ENCODE results near the gene CST1.
"Not testable (repeated sequence)": the region's sequence is repeated elsewhere in the genome, so short reads cannot be mapped to it uniquely, and the experiment has no call there.

Gene CST1

DNA sequence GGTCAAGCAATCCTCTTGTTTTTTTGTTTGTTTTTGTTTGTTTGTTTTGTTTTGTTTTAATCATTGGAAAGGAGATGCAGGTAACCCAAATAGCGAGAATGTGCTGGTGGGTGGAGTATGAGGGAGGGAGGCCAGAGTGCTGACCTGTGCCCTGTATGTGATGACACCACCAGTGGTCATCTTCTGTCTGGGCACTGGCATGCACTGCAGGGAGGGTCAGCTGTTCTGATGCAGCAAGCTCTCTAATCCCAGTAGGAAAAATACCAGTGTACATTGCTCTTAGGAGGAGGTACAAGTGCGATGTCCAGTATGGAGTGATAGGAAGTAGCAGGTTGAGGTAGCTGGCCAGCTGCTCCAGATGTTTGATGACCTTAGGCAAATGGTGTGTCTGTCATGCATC is 2.9 kb upstream of the CST1 start:
- no peak for DNase-seq

DNA sequence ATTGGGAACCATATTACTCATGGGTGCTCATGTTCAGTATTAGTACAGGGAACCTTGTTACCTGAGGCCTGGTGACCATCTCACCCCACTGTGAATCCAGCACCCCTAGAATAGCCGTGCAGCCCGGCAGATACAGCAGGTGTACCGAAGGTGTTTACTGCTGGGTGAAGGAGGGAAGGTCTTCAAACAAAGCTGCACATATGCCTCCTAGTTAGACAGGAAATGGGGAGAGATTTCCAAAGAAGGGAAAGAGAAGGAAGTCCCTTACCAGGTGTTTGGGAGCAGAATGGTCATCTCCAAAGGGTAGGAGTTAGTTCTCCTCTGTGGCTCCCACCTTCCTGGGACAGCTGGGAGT is 2.4 kb upstream of the CST1 start:
- DNase-seq: no peak

DNA sequence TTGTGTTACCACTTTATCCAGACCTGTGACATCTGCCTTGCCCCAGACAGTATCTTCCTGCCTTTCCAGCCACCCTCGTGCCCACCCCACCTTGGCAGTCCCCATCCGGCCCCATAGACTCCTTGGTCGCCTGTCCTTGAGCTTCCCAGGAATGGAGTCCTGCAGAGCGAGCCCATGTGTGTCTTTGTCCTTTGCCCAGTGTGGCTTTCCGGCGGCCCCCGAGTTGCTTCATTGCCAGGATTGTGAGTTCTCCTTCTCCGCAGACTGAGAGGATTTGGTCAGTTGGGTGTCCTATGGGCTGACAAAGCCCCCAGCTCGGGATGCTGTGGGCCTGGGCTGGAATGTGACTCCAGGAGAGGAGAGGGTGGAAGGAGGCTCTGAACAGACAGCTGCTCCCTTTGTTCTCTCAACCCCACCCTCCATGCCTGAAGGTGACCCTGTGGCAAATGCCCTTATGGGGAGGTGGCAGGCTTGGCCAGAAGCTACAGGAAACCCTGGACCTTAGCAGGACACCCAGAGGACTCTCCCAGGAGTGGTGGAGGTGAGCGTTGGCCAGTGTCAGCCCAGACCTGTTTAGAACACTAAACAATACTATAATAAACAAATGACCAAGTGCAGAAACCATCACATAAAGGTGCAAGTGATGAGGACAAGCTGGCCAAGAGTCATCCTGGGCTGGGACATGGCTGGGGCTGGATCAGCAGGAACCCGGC is 1.9 kb upstream of the CST1 start:
- DNase-seq: no peak

DNA sequence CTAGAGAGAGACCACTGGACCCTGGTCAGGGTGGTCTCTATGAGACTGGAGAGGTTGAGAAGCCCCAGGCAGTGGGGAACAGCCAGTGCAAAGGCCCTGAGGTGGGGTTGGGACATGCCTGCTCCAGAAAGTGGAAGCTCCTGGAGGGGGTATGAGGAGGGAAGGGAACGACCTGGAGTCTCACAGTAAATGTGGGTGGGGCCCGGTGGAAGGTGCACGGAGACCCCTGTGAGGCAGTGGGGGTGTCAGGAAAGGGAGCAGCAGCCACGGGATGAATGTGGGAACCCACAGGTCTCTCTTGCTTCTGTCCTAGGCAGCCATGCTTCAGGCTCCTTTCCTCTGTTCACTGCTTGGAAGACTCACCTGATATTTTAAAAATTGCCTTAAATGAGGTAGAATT is 1.3 kb upstream of the CST1 start:
- DNase-seq: no peak

DNA sequence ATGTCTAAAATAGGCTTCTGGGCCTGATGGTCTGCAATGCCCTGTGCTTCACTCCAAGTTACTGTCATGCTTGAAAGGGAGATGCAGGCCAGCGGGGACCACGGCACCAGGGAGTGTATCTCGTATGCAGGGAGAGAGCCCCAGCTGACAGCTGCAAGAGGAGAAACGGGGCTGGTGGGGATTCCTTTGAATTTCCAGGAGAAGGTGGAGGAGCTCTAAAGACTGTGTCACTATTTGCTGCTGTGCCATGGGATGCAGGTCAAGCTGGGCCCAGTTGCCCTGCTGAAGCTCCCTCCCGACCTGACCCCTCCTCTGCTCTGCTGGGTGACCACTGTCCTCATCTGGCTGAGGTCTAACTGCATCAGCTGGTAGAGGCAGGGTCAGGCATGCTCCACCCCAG is 989 bp downstream of the CST1 start:
- DNase-seq: no peak

DNA sequence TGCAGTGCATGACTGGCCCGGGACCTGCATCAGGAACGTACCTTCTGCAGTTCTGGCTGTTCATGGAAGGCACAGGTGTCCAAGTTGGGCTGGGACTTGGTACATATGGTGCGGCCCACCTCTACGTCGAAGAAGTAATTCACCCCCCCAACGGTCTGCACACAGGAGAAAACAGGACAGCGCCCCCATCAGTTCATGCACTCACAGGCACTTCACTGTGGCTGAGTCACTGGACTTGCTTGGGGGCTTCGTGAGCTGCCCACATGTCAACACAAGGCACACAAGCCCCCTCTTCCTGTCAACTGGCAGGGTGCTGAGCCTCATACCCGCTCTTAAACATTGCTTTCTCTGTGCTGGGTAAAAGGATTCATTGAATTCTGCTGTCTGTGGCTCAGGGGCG is 1.8 kb downstream of the CST1 start:
- not testable (repeated sequence) for DNase-seq

DNA sequence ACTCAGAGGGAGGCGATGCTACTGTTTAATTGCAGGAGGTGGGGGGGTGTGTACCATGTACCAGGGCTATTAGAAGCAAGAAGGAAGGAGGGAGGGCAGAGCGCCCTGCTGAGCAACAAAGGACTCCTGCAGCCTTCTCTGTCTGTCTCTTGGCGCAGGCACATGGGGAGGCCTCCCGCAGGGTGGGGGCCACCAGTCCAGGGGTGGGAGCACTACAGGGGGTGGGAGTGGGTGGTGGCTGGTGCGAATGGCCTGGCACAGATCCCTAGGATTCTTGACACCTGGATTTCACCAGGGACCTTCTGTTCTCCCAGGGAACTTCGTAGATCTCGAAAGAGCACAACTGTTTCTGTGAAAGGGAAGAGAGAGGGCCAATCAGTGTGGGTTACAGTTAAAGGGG is 3.2 kb downstream of the CST1 start:
- DNase-seq: not testable (repeated sequence)

DNA sequence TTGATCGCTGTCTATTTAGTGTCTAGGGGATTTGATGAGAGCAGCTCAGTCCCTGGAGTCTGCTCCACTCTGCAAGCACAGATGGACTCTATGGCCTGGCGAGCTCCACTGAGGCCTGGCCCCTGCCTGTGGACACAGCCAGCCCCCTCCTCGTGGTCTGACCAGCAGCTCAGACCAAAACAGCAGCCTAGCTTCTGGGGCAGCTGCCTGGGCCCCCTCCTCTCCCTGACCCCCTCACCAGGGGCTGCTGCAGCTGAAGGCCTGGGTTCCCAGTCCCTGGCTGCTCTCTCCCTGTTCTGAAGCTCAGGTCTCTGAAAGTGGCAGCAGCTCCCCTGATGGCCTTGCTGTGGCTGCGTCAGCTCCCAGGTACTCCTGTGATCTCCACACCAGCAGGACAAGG is 3.6 kb downstream of the CST1 start:
- not testable (repeated sequence) for DNase-seq

DNA sequence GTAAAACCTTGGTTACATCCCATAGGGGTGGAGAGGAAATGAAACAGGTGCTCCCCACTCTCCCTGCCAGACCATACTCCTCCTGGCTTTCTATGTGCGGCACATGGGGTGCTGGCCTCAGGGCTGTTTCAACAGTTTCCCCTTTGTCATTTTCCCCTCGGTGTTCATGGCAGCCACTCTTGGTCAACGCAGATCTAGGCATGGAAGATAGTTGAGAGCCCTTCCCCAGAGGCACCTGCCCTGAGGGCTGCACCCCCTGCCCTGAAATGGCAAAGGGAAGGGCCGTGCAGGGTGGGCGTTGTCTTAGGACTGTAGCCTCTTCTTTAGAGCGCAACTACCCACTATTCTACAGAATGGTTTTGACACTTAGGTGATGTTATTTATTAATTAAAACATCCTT is 4.4 kb downstream of the CST1 start:
- no peak for DNase-seq

DNA sequence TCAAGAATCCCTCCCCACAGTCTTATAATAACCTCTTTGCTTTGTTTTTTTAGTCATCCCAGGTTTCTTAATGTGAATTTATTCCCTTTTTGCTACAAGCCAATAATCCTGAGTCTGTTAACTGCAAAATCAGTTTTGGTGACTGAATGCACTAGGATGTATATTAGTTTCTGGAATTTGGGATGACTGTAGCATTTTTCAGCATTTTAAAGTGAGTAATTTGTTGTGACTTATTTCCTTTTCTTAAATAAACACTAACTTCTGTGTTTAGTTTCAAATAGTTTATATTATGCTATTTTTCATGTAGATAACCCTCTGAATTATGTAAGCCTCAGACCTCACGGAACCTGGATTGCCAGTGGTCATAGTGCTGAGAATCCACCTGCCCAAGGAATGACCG is 5.5 kb downstream of the CST1 start:
- DNase-seq: no peak

DNA sequence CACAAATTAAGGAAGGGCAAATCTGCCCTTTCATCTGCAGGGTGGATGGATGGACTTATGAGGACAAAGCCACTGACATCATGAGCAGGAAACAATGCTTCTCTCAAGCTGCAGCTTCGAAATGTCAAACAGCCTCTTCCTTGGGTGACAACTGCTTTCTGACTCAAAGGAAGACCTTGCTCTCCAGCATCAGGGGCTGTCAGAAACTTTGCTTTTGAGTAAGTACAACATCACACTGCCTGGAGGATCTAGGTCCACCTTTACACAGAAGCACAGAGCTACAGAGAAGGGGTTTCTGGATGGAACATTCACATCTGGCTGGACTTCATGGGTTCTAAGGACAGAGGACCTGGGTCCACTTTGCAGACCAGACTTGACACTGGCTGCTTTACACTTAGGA is 5.9 kb downstream of the CST1 start:
- no peak for DNase-seq

DNA sequence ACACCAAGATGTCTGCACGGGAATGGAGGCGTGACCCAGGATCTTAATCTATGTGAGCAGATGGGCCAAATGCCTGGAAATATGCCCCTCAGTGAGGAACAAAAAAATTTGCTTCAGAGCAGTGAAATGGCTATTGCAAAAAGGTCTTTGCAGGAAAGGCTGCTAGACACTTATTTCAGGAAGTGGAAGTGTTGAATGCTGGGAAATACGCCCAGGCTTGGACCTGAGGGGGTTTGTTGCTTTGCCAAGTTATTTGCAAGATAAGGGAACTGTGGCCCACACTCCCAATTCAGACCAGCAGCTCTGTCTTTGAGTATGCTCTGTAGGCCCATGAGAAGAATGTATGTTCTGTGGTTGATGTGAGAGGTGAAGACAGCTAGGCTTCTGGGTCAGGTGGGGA is 15.3 kb downstream of the CST1 start:
- not testable (repeated sequence) for DNase-seq

DNA sequence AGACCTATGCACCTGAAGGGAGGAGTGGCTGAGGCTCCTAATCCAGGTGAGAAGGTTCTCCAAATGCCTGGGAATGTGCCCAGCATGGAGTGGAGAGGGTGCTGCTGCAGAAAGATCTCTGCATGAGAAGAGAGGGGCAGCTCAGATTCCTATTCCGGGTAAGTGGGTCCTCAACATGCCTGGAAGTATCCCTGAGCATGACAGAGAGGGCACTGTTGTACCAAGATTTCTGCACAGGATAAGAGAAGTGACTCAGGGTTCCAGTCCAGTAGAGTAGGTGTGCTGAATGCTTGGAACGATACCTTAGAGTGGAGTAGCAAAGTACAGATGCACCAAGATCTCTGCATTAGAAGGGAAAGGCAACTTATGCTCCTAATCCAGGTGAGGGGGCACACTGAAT is 15.8 kb downstream of the CST1 start:
- DNase-seq: not testable (repeated sequence)

DNA sequence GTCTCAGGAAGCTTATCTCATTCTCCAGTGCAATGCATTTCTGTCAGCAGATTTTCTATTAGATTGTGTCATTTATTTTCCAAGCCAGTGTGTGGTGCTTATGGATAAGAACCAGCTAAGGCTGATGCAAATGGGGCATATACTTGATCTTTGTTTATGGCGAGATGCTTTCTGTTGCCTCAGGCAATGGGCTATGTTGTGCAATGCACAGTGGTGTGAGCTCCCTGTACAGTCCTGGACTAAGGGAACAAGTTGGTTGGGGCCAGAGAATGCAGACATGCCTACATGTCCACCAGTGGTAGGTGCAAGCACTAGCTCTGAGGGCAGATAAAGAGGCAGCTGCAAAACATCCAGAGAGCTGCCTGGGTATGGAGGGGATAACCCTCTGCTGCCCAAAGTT is 16.3 kb downstream of the CST1 start:
- not testable (repeated sequence) for DNase-seq

DNA sequence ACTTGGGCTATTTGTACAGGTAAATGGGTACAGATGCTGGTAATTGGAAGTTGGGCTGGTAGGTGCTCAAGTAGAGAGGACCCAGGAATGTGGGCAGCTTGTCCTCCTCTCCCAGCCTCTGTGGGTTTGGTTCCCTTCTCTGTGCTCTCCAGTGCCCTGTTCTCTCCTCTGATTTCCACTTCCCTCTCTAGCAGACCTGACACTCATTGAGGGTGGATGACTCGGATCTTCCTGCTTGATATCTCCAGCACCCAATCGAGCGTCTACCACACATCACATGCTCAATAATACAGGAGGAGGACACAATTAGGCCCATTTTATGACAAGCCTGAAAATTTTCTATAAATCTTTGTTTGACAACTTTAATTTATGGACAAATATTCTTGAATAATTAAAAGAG is 23.7 kb downstream of the CST1 start:
- no peak for DNase-seq

DNA sequence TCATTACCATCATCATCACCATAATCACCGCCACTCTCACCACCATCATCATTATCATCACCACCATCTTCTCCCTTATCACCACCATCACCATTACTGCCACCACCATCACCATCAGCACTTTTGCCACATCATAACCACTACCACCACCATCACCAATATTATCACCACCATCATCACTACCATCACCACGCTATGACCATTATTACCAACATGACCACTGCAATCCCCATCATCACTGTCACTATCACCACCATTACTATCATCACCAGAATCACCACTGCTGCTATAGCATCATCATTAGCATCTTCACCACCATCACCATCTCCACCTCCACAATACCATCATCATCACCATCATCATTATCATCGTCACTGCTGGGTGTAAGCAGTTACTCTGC is 25.6 kb downstream of the CST1 start:
- no peak for DNase-seq

DNA sequence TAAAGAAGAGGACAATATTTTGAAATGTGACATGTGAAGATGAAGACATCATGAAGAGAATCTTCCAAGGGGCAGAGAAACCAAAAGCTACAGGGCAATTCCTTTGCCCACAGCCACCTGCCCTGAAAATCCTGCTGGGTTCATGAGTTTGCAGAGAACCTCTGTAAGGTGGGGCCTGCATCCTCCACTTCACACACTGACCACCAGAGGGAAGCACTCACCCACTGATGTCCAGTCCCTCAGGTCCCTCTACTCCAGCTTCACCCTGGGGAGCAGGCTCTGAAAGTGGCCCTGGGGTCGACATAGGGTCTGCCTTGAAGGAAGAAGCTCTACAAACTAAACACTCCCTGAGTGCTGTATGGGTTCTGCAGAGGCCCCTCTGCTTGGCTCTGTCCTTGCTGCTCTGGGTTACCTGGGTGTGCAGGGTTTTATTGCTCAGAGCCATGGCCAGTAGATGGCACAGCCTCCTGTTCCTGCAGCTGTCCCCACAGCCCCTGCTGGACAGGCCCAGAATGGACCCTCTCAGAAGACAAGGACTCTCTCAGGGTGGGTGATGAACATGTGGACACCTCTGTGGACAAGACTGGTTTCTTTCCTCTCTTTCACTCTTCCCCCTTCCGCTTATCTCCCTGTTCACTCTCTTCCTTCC is 27.0 kb downstream of the CST1 start:
- not testable (repeated sequence) for DNase-seq

DNA sequence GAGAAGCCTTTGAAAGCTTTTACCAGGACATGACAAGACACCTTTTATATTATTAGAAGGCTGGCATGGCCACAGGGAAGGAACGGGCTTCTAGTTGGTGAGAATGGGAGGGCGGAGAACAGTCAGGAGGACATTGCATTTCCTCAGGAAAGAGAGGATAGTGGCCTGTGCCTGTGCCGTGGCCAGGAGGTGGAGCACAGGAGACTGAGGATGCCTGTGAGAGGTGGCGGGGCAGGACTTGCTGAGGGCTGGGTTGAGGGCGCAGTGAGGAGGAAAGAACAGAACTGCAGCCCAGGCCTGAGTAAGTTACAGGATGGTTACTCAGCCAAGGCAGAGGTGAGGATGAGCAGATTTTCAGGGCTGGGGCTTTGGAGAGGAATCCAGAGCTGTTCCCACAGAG is 27.9 kb downstream of the CST1 start:
- not testable (repeated sequence) for DNase-seq

DNA sequence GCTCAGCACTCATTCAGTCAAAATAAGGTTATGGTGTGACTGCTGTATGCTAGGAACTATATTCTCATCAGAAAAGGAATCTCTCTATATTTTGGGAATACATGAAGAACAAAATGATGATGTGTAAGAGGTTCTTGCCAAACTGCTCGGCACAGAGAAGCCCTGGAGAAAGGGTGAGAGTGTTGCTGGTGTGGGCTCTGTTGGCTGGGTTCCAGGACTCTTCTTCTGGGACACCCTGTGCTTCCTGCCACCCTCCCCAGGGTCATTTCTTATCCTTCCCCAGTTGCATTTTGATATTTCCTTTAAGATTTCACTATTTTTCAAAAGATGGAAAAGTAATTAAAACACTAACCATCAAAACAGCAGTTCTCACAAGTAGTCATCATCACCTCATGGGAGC is 28.8 kb downstream of the CST1 start:
- DNase-seq: no peak

DNA sequence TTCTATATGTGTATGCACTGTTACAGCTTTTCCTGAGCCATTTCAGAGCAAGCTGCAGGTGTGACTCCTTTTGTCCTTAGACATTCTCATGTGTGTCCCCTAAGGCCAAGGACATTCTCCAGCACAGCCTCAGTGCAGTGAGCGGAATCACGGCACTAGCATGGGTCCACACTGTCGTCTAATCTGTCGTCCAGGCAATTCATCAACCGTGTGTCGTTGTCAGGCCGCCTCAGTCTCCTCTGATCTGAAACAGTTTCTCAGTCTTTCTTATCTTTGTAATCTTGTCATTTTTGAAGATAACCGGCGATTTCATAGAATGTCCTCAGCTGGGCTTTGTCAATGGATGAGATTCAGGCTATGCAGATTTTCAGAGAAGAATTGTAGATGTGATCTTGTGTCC is 31.4 kb downstream of the CST1 start:
- DNase-seq: not testable (repeated sequence)

DNA sequence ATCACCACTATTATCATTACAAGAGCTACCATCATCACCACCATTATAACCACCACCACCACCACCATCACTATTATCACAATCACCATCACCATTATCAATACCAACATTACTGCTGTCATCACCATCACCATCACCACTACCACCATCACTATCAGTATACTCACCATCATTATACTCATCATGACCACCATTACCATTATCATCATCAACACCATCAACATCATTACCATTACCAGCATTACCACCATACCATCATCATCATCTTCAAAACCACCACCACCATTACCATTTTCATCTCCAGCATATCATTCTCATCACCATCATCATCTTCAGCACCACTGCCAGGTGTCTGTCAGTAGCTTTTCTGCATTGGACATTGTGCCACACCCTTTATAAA is 39.0 kb downstream of the CST1 start:
- not testable (repeated sequence) for DNase-seq

DNA sequence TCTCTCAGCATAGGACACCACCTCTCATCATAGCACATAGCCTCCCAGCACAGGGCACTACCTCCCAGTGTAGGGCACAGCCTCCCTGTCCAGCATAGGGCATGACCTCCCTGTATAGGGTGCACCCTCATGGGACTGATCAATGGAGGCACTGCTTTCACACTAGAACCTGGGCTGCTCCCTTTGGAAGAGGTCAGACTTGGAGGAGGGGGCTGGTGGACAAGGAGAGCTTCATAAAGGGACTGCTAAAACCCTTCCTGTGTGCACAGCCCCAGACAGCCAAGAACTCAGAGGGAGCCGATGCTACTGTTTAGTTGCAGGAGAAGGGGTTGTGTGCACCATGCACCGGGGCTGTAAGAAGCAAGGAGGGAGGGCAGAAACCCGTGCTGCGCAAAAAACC is 40.0 kb downstream of the CST1 start:
- DNase-seq: no peak

DNA sequence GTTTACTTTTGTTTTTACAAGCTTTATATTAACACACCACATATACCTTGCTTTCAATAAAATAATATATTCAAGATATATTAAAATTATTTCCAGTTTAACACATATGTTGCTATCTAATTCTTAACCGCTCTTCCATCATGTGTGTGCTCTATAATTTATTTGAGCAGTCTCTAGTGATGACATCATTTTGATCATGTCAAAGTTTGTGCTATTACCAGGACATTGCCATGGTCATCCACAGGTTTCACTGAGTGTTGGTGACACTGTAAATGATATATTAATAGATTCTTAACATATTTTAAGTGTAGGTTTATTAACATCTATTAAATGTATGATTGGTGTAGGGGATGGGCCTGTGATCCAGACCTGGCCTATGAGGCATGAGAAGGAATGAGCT is 44.8 kb downstream of the CST1 start:
- no peak for DNase-seq

DNA sequence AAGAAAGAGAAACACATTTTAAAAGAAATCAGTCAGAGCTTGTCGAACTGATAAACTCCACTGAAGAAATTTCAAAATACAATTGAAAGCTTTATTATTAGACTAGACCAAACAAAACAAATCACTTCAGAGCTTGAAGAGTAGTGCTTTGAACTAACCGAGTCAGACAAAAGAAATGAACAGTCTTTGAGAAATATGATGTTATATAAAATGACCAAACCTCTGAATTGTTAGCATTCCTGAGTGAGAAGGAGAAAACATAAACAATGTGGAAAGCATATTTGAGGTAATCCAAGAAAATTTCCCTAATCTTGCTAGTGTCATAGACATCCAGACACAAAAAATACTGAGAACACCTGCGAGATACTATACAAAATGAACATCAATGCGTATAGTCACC is 48.7 kb downstream of the CST1 start:
- no peak for DNase-seq

DNA sequence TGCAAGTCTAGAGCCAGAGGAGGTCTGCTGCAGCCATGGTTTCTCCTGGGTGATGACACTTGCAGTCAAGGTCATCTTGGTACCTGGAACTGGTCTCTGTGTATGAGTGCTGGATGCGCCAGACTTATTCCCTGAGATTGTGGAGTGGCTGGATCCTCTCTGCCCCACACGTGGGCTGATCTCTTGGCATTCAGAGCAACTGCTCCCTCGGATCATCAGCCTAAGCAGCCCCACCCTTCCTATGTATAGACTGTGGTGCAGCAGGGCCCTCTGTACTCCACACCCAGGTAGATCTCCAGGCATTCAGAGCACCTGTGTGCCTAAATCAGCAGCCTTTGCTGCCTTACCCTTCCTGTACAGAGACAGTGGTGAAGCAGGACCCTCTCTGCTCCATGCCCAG is 49.8 kb downstream of the CST1 start:
- no peak for DNase-seq

Measured in DMS 273 treated with DMSO at 0.1 percent for 48 hours (cell line).